GM21447 (cell line): ENCODE data around the gene DNASE2B.

Experiments
- ATAC-seq: cut with Tn5 transposase; IDR thresholded peaks from one replicate; pipeline ENCODE4 v1.9.1; 2021; ENCODE audit not compliant: unreplicated experiment

Gene DNASE2B

DNA sequence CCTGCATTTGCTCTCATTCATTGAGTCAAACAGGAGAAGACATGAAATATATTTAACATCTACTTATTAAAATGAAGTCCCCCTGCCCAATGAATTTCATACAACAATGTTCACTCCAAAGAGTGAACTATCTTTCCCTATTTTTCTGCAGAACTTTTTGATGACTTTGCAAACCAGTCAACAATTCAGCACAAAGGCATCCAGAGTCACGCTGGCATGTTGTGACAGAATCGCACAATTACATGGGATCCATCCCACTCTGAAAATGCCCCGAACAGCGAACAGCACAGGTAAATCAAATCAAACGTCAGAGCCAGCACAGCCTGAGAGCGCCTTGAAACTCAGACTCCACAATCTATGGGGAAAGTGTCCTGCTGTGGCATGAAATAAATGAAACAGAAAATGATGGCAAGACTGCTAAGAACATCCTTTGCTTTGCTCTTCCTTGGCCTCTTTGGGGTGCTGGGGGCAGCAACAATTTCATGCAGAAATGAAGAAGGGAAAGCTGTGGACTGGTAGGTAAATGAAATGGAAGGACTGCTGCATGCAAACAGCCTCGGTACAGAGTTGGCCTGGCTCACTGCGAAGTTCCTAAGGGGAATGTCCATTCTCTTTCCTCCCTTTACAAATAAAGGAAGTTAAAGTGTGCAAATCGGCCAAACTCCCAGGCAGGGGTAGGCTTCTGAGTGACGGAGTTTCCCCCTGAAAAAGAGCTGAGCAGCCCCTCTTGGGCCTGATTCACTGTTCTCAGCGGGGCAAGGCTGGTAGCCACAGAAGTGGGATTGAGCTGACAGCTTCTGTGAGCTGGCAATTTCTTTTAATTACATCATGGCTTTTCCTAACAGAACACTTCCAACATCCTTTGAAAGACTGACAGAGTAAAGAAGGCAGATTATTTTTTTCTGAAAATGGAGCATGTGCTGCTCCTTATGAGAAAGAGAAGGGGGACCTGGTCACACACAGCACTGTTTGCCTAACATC is at the start of gene DNASE2B:
Gene DNASE2B, plus strand, starts transcription at position 310 of the 981 bp plus-strand sequence. Its CDS starts 81 bp downstream, at position 391.
- no peak for ATAC-seq

- no peak for ATAC-seq
Measured at GRCh38 chr1:84348759-84349158, 49.5 kb upstream of the DNASE2B start.

- no peak for ATAC-seq
Measured at GRCh38 chr1:84350104-84350503, 48.2 kb upstream of the DNASE2B start.

GRCh38 chr1:84350550-84350949 is 47.7 kb upstream of the DNASE2B start:
- ATAC-seq, result no peak

GRCh38 chr1:84352298-84353106 is 45.8 kb upstream of the DNASE2B start:
- no peak for ATAC-seq

DNA sequence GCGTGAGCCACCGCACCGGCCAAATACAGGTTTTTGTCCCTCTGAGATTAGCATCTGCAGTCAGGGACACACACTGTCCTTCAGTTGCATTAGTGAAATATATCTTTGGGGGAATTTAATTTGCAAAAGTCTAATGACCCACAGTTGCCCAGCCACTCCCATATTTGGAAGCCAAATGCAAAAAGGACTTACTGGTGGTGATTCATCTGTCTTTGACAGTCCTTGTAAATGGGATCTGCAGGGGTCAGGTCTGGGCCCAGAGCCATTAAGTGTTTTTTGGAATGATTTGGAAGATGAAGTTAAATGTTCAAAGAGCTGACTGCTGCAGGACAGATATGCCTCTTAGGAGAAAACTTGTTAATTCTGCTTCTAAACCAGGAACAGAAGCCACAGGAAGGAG is 44.6 kb upstream of the DNASE2B start:
- no peak for ATAC-seq

- ATAC-seq, result no peak
Measured at GRCh38 chr1:84355556-84355955, 42.7 kb upstream of the DNASE2B start.

DNA sequence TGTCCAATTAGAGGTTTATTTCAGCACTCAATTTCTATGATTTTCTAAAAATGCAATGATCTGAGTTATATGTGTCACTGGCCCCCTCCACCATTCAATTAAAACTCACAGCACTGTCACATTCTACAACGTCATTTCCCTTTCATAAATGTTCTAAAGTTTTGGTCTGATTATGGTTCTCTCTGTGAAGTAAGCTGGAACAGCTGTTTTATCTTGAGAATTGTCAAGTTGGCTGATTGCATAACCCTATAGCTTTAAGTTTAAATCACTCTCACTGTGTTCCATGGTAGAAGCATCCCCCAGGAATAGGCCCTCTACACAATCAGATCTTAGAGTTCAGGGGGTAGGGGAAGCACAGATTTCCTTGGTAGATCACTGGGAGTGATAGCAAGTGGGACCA is 41.4 kb upstream of the DNASE2B start:
- ATAC-seq, result no peak

DNA sequence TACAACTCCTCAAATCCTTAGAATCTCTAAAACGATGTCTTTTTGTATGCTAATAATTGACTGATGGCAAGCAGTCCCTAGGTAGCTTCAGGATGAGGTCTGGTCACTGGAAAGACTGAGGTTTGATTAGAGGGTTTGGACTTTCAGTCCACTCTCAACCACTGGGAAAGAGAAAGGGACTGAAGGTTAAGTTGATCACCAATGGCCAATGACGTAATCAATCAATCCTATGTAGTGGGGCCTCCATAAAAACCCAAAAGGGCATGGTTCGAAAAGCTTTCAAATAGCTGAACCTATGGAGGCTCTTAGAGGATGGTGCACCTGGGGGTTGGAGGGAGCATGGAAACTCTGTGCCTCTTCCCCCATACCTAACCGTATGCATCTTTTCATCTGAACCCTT is 39.6 kb upstream of the DNASE2B start:
- no peak for ATAC-seq

GRCh38 chr1:84360316-84360715 is 38.0 kb upstream of the DNASE2B start:
- no peak for ATAC-seq

DNA sequence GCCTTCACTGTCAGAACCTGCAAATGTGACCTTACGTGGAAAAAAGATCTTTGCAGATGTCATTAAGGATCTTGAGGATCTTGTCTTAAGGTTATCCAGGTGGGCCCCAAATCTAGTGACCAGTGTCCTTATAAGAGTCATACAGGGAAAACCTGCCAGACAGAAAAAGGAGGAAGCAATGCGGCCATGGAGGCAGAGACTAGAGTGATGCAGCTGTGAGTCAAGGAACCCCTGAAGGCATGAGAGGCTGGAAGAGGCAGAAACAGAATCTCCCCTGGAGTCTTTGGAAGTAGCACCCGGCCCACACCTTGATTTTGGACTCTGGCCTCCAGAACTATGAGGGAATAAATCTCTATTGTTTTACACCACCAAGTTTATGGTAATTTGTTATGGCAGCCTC is 36.5 kb upstream of the DNASE2B start:
- ATAC-seq, result no peak

DNA sequence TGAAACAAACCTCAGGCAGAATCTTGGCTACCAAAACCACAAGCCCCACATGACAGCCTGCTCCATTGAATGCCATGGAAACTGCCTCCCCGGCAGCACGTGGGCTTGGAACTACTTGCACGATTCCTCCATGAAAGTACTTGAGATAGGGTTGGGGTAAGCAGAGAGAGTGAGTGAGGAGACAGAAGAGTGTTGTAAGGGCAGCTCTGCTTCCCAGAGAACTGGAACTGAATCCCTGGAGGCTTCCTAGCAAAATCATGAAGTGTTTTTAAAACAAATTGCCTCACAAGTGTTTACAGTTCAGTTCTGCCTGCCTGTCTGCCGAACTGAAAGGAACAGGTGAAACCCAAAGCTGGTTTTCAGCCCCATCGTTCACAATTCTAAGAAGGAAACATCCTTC is 35.3 kb upstream of the DNASE2B start:
- ATAC-seq, result no peak

DNA sequence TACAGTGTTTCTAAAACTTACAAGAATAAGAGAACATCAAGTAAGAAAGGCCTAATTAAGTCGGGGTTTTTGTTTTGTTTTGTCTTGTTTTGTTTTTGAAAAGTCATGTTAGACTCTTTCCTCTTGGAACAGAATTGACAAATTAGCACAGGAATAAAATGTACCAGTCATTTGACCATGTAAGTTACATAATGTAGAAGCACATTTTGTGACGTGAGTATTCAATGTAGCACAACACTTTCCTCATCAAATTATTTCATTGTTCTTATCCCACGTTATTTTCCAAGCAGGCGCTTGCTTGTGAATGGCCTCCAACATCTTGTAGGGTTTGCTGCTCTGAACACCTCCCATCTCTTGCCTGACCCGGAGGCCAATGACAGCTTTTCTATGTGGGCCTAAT is 34.7 kb upstream of the DNASE2B start:
- no peak for ATAC-seq

DNA sequence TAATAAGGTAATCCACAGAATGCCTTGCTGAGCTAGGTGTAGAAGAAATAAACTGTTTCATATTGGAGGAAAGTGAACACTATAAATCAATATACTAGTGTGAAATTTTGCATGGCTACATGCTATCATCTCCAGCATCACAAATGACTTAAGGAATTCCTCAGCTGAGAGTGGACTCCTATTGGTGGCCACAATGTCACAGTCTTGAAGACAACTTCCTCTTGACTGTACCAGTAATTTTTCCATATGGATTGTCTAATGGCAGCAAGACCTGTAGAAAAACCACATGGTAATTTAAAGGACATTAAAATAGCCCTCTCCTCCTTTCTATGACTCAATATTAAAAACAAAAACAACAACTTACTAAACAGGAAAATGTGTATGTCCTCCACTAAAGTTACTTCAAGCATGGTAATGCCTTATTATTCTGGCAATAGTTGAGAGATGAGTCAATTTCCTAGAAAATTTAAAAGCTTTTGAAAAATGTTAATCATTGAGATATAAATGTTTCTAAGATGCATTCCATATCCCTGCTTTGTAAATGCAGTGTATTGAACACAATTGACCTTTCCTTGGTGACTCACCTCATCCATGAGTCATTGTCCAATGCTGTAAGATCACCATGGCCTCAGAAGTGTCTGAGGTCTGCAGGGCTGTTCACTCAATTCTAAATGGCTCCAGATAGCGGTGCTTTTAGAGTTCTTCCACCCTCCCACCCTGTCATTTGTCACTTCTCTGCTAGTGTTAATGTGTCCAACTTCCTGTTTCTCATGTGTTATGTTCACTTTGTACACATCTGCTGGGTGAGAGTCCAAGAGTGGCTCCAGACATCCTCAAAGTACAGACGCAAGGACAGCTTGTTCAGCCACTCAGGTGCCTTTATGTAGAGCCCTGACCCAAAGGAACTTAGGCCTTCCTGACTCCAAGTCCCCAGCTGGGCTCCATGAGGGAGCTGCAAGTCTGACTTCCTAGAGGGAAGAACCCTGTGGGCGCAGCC is 32.8 kb upstream of the DNASE2B start:
- ATAC-seq, result no peak

GRCh38 chr1:84366786-84367185 is 31.5 kb upstream of the DNASE2B start:
- no peak for ATAC-seq

- no peak for ATAC-seq
Measured at GRCh38 chr1:84367219-84367618, 31.1 kb upstream of the DNASE2B start.

DNA sequence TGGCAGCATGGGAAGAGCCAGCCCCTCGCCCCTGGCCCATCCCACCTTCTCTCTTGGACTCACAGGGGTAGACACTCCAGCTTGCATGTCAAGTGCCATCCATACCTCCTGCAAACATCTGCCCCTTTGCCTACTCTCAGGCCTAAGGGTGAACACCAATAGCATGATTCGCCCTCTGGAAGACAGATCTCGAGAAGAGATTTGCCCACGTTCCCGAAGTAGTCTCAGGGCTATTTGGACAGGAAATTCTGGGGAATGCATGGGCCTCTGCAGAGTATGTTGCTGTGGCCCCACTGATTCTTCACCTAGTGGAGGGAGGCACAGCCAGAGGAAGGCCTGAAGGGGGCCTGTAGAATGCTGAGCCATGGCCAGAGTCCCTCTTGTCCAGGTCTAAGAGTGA is 29.8 kb upstream of the DNASE2B start:
- ATAC-seq, result no peak

- ATAC-seq, result no peak
Measured at GRCh38 chr1:84370266-84370665, 28.0 kb upstream of the DNASE2B start.

DNA sequence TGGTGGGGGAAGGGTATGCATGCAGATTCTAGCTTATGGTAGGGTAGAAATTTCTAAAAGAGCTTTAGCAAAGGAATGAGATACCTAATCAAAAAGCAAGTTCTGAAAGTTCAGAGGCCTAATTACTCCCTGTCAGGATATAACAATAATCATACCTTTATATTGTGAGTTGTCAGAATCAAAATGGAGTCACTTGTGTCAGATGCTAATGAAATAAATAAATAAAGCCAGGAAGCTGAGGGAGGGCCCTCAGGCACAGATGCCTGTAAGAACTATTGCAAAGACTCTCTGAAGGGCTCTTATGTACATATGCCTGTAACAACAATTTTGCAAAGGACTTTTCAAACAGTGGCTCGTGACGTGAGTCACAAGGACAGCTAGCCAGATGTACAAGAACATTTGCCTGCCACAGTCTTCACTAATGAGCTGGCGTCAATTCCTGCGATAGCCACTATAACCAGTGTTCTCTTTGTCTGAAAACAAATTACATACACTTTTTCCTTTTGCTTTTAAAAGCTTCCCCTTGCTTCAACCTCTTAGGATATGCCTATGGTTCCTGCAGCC is 27.4 kb upstream of the DNASE2B start:
- no peak for ATAC-seq

GRCh38 chr1:84373436-84374141 is 24.7 kb upstream of the DNASE2B start:
- ATAC-seq, result no peak
